Raji (cell line): ENCODE data around the gene SLC12A4.

ENCODE experiments used
- POLR2A ChIP-seq: IDR thresholded peaks from 2 replicates; pipeline ENCODE4 v1.6.1; 2011; ENCODE audit warnings: low read depth, low read length, control low read depth; ENCODE audit not compliant: insufficient read depth

Gene SLC12A4

GRCh38 chr16:67968400-67969253 lies at the start of gene SLC12A4:
Gene SLC12A4 (minus strand): TSS chr16:67968637. CDS start chr16:67968553, 84 bp downstream.
- TF ChIP-seq POLR2A = peak; percentile 51

- no peak for TF ChIP-seq POLR2A
Observed at GRCh38 chr16:68015681-68016080, 47.2 kb upstream of the SLC12A4 start, which contains the start of gene DPEP2NB. Gene DPEP2NB (minus strand): TSS chr16:68015911. CDS start chr16:68015770, 141 bp downstream.

- TF ChIP-seq POLR2A = no peak
Observed at GRCh38 chr16:68013440-68013839, 45.0 kb upstream of the SLC12A4 start.

- TF ChIP-seq POLR2A = no peak
Observed at GRCh38 chr16:68009157-68009735, 40.8 kb upstream of the SLC12A4 start.

- TF ChIP-seq POLR2A = peak; percentile 52; the same call in 1 of the 2 replicates
Observed at GRCh38 chr16:68005786-68006286, 37.4 kb upstream of the SLC12A4 start.

GRCh38 chr16:68005211-68005610 lies 36.8 kb upstream of the SLC12A4 start:
- no peak for TF ChIP-seq POLR2A

GRCh38 chr16:68003031-68003430 lies 34.6 kb upstream of the SLC12A4 start:
- no peak for TF ChIP-seq POLR2A

GRCh38 chr16:68000450-68000849 lies 32.0 kb upstream of the SLC12A4 start:
- no peak for TF ChIP-seq POLR2A

GRCh38 chr16:67999985-68000384 lies 31.5 kb upstream of the SLC12A4 start:
- TF ChIP-seq POLR2A = peak; percentile 71

- peak; percentile 56 for TF ChIP-seq POLR2A
Observed at GRCh38 chr16:67998779-67999688, 30.6 kb upstream of the SLC12A4 start, which contains the start of gene DPEP2. Gene DPEP2 (minus strand): TSS chr16:67999484. CDS start chr16:67993212, 6,272 bp downstream.

GRCh38 chr16:67996666-67997065 lies 28.2 kb upstream of the SLC12A4 start:
- TF ChIP-seq POLR2A = no peak

- TF ChIP-seq POLR2A = no peak
Observed at GRCh38 chr16:67995423-67995822, 27.0 kb upstream of the SLC12A4 start.

- TF ChIP-seq POLR2A = peak; percentile 39
Observed at GRCh38 chr16:67993207-67994039, 25.0 kb upstream of the SLC12A4 start.

- TF ChIP-seq POLR2A = no peak; the same call in 1 of the 2 replicates
Observed at GRCh38 chr16:67992661-67993206, 24.3 kb upstream of the SLC12A4 start.
